Measurements from ENCODE around the gene KMT2B. TPM values are rescaled to one million over a fixed set of nuclear protein-coding genes. Genes with fewer than 3 reads are reported as not detected.

KMT2B gene
- total and polyA plus RNA-seq, 2 donors (not counting 1 experiment from before 2014, with no cell fraction given) = 85.6 to 96.9 TPM

- Histone ChIP-seq H3K4me3 (ENCODE audit: control extremely low read depth in 1 of 5, extremely low read depth in 1 of 5, insufficient read depth in 1 of 5, low read depth in 2 of 5, low read length in 4 of 5) (peak overlapping the region; percentile 85 to 99 (median 94)), H3K27me3 (replicated peaks in 1 of 4; ENCODE audit: control extremely low read depth in 1 of 4, control insufficient read depth in 3 of 4, insufficient read depth in 4 of 4, low read length in 3 of 4) (peaks cover 0 to 26% (median 10%) of the 10 kb centered on the region in 4 experiments), H3K4me2 (replicated peaks; ENCODE audit: low read depth, low read length, poor library complexity, severe bottlenecking) (peak overlapping the region; percentile 98), H3K9ac (ENCODE audit: low read length) (peak overlapping the region; percentile 96), H4K20me1 (ENCODE audit: control insufficient read depth, insufficient read depth, low read length, poor library complexity, severe bottlenecking) (no peaks in the 10 kb centered on the region), H3K36me3 (replicated peaks in 1 of 2; ENCODE audit: control extremely low read depth in 1 of 2, control insufficient read depth in 1 of 2, extremely low read depth in 1 of 2, insufficient read depth in 2 of 2, low read length in 1 of 2) (peaks cover 0 to 33% of the 10 kb centered on the region in 2 experiments), H3K79me2 (ENCODE audit: control insufficient read depth, insufficient read depth, low read length) (peaks cover 29% of the 10 kb centered on the region), H2AFZ (ENCODE audit: insufficient read depth, low read depth, low read length, poor library complexity, severe bottlenecking) (peak overlapping the region; percentile 82), H3K9me3 (ENCODE audit: control extremely low read depth in 1 of 3, control insufficient read depth in 2 of 3, insufficient read depth in 1 of 3, low read length in 2 of 3) (peaks cover 0 to 10% (median 0%) of the 10 kb centered on the region in 3 donors), H3K27ac (ENCODE audit: low read length in 2 of 2) (no peak overlapping the region), H3K4me1 (ENCODE audit: control insufficient read depth in 2 of 2, insufficient read depth in 2 of 2, low read length in 2 of 2) (peaks cover 24 to 35% of the 10 kb centered on the region in 2 donors)
- Mint-ChIP-seq H3K27me3 (peaks cover 17% of the 10 kb centered on the region), H3K9me3 (ENCODE audit: insufficient read depth) (no peaks in the 10 kb centered on the region), H3K4me3 (peak overlapping the region; percentile 99), H3K27ac (no peak overlapping the region), H3K4me1 (peaks cover 34% of the 10 kb centered on the region)
- WGBS (ENCODE audit: insufficient coverage) = 11% methylated on average over 17 of the region's 19 CpGs
- DNase-seq (no peak), ATAC-seq (ENCODE audit: low read depth) (no peak)
- intact Hi-C loops (cut with micrococcal nuclease) = loop anchor here (5.0 kb wide), 1 partner anchor 65 kb away; no protein-coding TSS in a partner anchor
- TF ChIP-seq CTCF (IDR thresholded peaks at IDR 0.05) (no peak), EZH2 (IDR thresholded peaks at IDR 0.05; ENCODE audit: borderline replicate concordance, insufficient read depth, low read depth, low read length, poor library complexity, severe bottlenecking) (no peak)
- ChIA-PET POLR2A (interaction anchor here (1.1 to 2.2 kb wide), 4 partner anchors 9 to 17 kb away, joined by 7 to 17 read pairs (median 9); partner anchors contain the start of genes LIN37, PSENEN and U2AF1L4), CTCF (no interaction called here)
These were observed 39.5 kb downstream of the KMT2B start for GRCh38 chr19:35757231-35757748.
